A673 (cell line): Measurements from ENCODE around the gene C4BPA.

Source experiments
- CTCF ChIP-seq: fragments of 300-800, 200-600 bp; sonication (generic); conservative IDR thresholded peaks from 2 replicates; pipeline ENCODE4 v1.5.1; 2017; ENCODE audit warnings: low read depth, mild to moderate bottlenecking, antibody characterized with exemption, low read length, moderate library complexity, mixed read lengths
- EZH2 ChIP-seq: fragments of 200-600 bp; sonication (generic); IDR thresholded peaks from 2 replicates; pipeline ENCODE4 v1.6.1; 2017; ENCODE audit warnings: borderline replicate concordance, low read depth, mild to moderate bottlenecking, mixed read lengths, antibody characterized with exemption, low read length; ENCODE audit not compliant: poor library complexity, severe bottlenecking

DNA sequence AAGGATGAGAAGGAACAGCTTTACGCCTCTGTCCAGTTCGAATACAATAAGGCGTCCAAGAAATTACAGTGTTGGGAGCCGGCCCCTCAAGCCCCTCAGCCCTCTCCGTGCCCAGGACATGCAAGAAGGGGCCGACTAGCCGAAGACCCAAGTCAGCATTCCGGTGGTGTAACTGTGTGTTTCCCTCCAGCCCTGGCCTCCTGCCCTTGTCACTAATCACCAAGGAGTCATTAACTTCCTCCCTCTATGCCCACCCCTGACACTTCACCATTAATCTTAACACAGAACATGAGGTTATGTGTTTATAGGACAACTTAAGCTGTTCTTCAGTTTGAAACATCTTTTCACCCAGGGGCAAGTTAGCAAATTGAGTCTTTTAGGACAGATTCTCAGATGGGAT, 31.8 kb upstream of the C4BPA start:
- TF ChIP-seq CTCF (no peak), EZH2 (no peak)
